GM23338 (cell line): Measurements from ENCODE around the gene FTCD. TPM values are rescaled to one million over a fixed set of nuclear protein-coding genes. Genes with fewer than 3 reads are reported as not detected.

Experiments used
- ATAC-seq: fragments of 200-7000 bp; cut with Tn5 transposase; 3 replicates; pipeline ENCODE4 v1.9.1; 2020
- DNase-seq: peaks from one replicate; pipeline ENCODE4 v3.0.0-alpha.2; 2015; ENCODE audit warnings: low spot score
- H2AFZ ChIP-seq: fragments of 200-600 bp; sonication (generic); 2 replicates; pipeline ENCODE4 v1.8.0; 2016; ENCODE audit warnings: antibody characterized with exemption, mild to moderate bottlenecking, moderate library complexity
- H3F3A ChIP-seq: fragments of 200-600 bp; sonication (generic); replicated peaks from 2 replicates; pipeline ENCODE4 v1.8.0; 2017; ENCODE audit warnings: antibody characterized with exemption, mixed run types, low read depth
- H3K27ac ChIP-seq: fragments of 200-600 bp; sonication (generic); 2 replicates; pipeline ENCODE4 v1.6.1; 2016; ENCODE audit warnings: low read depth
- H3K27me3 ChIP-seq: fragments of 200-600 bp; sonication (generic); 2 replicates; pipeline ENCODE4 v1.8.0; 2016; ENCODE audit warnings: mild to moderate bottlenecking, mixed run types, moderate library complexity; ENCODE audit not compliant: insufficient read depth
- H3K36me3 ChIP-seq: fragments of 200-600 bp; sonication (generic); 2 replicates; pipeline ENCODE4 v1.8.0; 2016; ENCODE audit warnings: mild to moderate bottlenecking; ENCODE audit not compliant: insufficient read depth
- H3K4me1 ChIP-seq: fragments of 200-600 bp; sonication (generic); 2 replicates; pipeline ENCODE4 v1.8.0; 2016; ENCODE audit warnings: mild to moderate bottlenecking, moderate library complexity; ENCODE audit not compliant: insufficient read depth
- H3K4me2 ChIP-seq: fragments of 200-600 bp; sonication (generic); 2 replicates; pipeline ENCODE4 v1.7.1; 2017; ENCODE audit warnings: mixed run types
- H3K4me3 ChIP-seq: fragments of 200-600 bp; sonication (generic); 2 replicates; pipeline ENCODE4 v1.6.1; 2016; ENCODE audit warnings: mixed run types
- H3K79me2 ChIP-seq: fragments of 200-600 bp; sonication (generic); replicated peaks from 2 replicates; pipeline ENCODE4 v1.8.0; 2017; ENCODE audit warnings: mild to moderate bottlenecking; ENCODE audit not compliant: insufficient read depth
- H3K9me2 ChIP-seq: fragments of 200-600 bp; sonication (generic); 2 replicates; pipeline ENCODE4 v1.8.0; 2017; ENCODE audit not compliant: insufficient read depth
- H4K20me1 ChIP-seq: fragments of 200-600 bp; sonication (generic); replicated peaks from 2 replicates; pipeline ENCODE4 v1.8.0; 2017; ENCODE audit warnings: mild to moderate bottlenecking; ENCODE audit not compliant: insufficient read depth
- H3K27ac Mint-ChIP-seq: 2 replicates; pipeline ENCODE4 v1.8.0; 2020; ENCODE audit warnings: inconsistent platforms, mild to moderate bottlenecking, moderate library complexity, mixed read lengths
- H3K27me3 Mint-ChIP-seq: 3 replicates; pipeline ENCODE4 v1.8.0; 2022; ENCODE audit warnings: low read depth, mild to moderate bottlenecking, moderate library complexity, mixed read lengths, inconsistent platforms; ENCODE audit not compliant: insufficient read depth, poor library complexity
- H3K36me3 Mint-ChIP-seq: 3 replicates; pipeline ENCODE4 v1.8.0; 2021; ENCODE audit warnings: low read depth, mild to moderate bottlenecking, inconsistent platforms, moderate library complexity, mixed read lengths
- H3K4me1 Mint-ChIP-seq: 3 replicates; pipeline ENCODE4 v1.8.0; 2020; ENCODE audit warnings: mild to moderate bottlenecking, inconsistent platforms, mixed read lengths
- H3K4me3 Mint-ChIP-seq: 3 replicates; pipeline ENCODE4 v1.8.0; 2021; ENCODE audit warnings: moderate library complexity, mild to moderate bottlenecking, inconsistent platforms, mixed read lengths
- H3K9me3 Mint-ChIP-seq: 3 replicates; pipeline ENCODE4 v1.8.0; 2020; ENCODE audit warnings: moderate library complexity, mild to moderate bottlenecking, inconsistent platforms, mixed read lengths
- CREB1 ChIP-seq: fragments of 250-450 bp; sonication (Bioruptor Pico); IDR thresholded peaks from 2 replicates; pipeline ENCODE4 v1.5.0; 2020; ENCODE audit warnings: low read depth, mild to moderate bottlenecking, moderate library complexity
- EZH2 ChIP-seq: fragments of 200-600 bp; sonication (generic); IDR thresholded peaks from one replicate; pipeline ENCODE4 v1.8.0; 2017; ENCODE audit warnings: antibody characterized with exemption, mild to moderate bottlenecking, low read depth; ENCODE audit not compliant: unreplicated experiment
- EZH2phosphoT487 ChIP-seq: fragments of 200-600 bp; sonication (generic); IDR thresholded peaks from one replicate; pipeline ENCODE4 v1.8.1; 2018; ENCODE audit warnings: antibody characterized with exemption; ENCODE audit not compliant: unreplicated experiment
- JUNB ChIP-seq: IDR thresholded peaks from one replicate; pipeline ENCODE4 v1.6.1; 2016; ENCODE audit warnings: antibody characterized with exemption; ENCODE audit not compliant: unreplicated experiment
- NANOG ChIP-seq: IDR thresholded peaks from 2 replicates; pipeline ENCODE4 v1.6.1; 2016; ENCODE audit warnings: antibody characterized with exemption, borderline replicate concordance
- POLR2AphosphoS5 ChIP-seq: IDR thresholded peaks from 2 replicates; pipeline ENCODE4 v1.6.1; 2016; ENCODE audit warnings: antibody characterized with exemption, low read depth
- STAT1 ChIP-seq: IDR thresholded peaks from one replicate; pipeline ENCODE4 v1.6.1; 2016; ENCODE audit warnings: antibody characterized with exemption; ENCODE audit not compliant: unreplicated experiment
- ZNF114 ChIP-seq: fragments of 250-450 bp; sonication (Bioruptor Pico); IDR thresholded peaks from 2 replicates; pipeline ENCODE4 v1.5.0; 2020; ENCODE audit warnings: mild to moderate bottlenecking, moderate library complexity
- ZNF331 ChIP-seq: fragments of 250-450 bp; sonication (Bioruptor Pico); IDR thresholded peaks from 2 replicates; pipeline ENCODE4 v1.5.0; 2020; ENCODE audit warnings: low read depth, mild to moderate bottlenecking, moderate library complexity
- polyA plus RNA-seq: library from polyadenylated mRNA; unstranded; fragments of >200 nt; fragmentation: Nextera tagmentation; extraction: Ambion mirVana; gene quantifications from 2 replicates; pipeline ENCODE4 v1.2.1, GENCODE V29; 2016
- total RNA-seq: library from RNA; depleted of rRNA; stranded (reverse); fragments of >200 nt; shearing (Covaris generic); gene quantifications from 2 replicates; pipeline ENCODE4 v1.2.3, GENCODE V29; 2014
- TF ChIP-seq, protein P1 (sequence below): IDR thresholded peaks from one replicate; pipeline ENCODE4 v1.6.1; 2018; ENCODE audit warnings: antibody characterized with exemption; ENCODE audit not compliant: unreplicated experiment
- TF ChIP-seq, protein P2 (sequence below): IDR thresholded peaks from 2 replicates; pipeline ENCODE4 v1.6.1; 2016; ENCODE audit warnings: antibody characterized with exemption
- TF ChIP-seq, protein P3 (sequence below): fragments of 250-450 bp; sonication (Bioruptor Pico); IDR thresholded peaks from 2 replicates; pipeline ENCODE4 v1.5.0; 2020; ENCODE audit warnings: mild to moderate bottlenecking, moderate library complexity
- TF ChIP-seq, protein P4 (sequence below), 2 experiments: fragments of 200-600 bp in 1 of 2; sonication (generic) in 1 of 2; conservative IDR thresholded peaks; 2 replicates each; pipeline versions ENCODE4 v1.5.1 to v1.6.1; 2016 to 2017; ENCODE audit warnings: antibody characterized with exemption in 2 of 2, low read depth in 2 of 2, mild to moderate bottlenecking in 2 of 2, moderate library complexity in 1 of 2

FTCD gene
- total and polyA plus RNA-seq, 2 experiments from 2014 or later: 0.90 to 2.3 TPM

DNA sequence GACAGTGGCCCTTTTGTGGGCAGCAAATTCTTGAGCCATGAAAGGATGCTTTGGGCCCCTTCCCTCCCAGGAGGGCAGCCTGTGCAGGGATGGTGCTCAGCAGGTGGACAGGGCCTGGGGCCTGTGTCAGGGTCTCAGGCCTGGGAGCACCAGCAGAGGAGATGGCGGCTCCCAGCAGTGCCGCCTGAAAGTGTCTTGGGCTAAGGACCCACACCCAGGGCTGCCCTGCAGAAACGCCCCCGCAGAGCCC is 23.9 kb downstream of the FTCD start:
- no peaks in the 10 kb centered on the region; the same call in 2 of the 3 replicates for H3K36me3 Mint-ChIP-seq
- peaks cover 7% of the 10 kb centered on the region for H3K4me1 Mint-ChIP-seq
- ATAC-seq (no peak), DNase-seq (no peak)
- no peak overlapping the region for H3K4me3 Mint-ChIP-seq
- H3K4me1 ChIP-seq: no peaks in the 10 kb centered on the region
- no peak overlapping the region for H3K27ac Mint-ChIP-seq
- no peak overlapping the region for H3K4me3 ChIP-seq
- no peaks in the 10 kb centered on the region for H3K36me3 ChIP-seq
- peaks cover 8% of the 10 kb centered on the region for H3K27me3 Mint-ChIP-seq
- no peaks in the 10 kb centered on the region for H3K9me2 ChIP-seq
- no peaks in the 10 kb centered on the region for H3K9me3 Mint-ChIP-seq
- no peak overlapping the region for H3K4me2 ChIP-seq
- no peak overlapping the region for H2AFZ ChIP-seq
- H3K27ac ChIP-seq: no peak overlapping the region
- TF ChIP-seq JUNB (no peak), ZNF114 (CRISPR knock-in tag) (no peak), NANOG (no peak), CREB1 (CRISPR knock-in tag) (no peak), EZH2 (no peak), STAT1 (no peak), ZNF331 (CRISPR knock-in tag) (no peak), EZH2phosphoT487 (no peak), POLR2AphosphoS5 (no peak)
- TF ChIP-seq, protein P1, sequence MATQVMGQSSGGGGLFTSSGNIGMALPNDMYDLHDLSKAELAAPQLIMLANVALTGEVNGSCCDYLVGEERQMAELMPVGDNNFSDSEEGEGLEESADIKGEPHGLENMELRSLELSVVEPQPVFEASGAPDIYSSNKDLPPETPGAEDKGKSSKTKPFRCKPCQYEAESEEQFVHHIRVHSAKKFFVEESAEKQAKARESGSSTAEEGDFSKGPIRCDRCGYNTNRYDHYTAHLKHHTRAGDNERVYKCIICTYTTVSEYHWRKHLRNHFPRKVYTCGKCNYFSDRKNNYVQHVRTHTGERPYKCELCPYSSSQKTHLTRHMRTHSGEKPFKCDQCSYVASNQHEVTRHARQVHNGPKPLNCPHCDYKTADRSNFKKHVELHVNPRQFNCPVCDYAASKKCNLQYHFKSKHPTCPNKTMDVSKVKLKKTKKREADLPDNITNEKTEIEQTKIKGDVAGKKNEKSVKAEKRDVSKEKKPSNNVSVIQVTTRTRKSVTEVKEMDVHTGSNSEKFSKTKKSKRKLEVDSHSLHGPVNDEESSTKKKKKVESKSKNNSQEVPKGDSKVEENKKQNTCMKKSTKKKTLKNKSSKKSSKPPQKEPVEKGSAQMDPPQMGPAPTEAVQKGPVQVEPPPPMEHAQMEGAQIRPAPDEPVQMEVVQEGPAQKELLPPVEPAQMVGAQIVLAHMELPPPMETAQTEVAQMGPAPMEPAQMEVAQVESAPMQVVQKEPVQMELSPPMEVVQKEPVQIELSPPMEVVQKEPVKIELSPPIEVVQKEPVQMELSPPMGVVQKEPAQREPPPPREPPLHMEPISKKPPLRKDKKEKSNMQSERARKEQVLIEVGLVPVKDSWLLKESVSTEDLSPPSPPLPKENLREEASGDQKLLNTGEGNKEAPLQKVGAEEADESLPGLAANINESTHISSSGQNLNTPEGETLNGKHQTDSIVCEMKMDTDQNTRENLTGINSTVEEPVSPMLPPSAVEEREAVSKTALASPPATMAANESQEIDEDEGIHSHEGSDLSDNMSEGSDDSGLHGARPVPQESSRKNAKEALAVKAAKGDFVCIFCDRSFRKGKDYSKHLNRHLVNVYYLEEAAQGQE: no peak
- TF ChIP-seq, protein P2, sequence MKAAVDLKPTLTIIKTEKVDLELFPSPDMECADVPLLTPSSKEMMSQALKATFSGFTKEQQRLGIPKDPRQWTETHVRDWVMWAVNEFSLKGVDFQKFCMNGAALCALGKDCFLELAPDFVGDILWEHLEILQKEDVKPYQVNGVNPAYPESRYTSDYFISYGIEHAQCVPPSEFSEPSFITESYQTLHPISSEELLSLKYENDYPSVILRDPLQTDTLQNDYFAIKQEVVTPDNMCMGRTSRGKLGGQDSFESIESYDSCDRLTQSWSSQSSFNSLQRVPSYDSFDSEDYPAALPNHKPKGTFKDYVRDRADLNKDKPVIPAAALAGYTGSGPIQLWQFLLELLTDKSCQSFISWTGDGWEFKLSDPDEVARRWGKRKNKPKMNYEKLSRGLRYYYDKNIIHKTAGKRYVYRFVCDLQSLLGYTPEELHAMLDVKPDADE: no peak
- TF ChIP-seq, protein P3, sequence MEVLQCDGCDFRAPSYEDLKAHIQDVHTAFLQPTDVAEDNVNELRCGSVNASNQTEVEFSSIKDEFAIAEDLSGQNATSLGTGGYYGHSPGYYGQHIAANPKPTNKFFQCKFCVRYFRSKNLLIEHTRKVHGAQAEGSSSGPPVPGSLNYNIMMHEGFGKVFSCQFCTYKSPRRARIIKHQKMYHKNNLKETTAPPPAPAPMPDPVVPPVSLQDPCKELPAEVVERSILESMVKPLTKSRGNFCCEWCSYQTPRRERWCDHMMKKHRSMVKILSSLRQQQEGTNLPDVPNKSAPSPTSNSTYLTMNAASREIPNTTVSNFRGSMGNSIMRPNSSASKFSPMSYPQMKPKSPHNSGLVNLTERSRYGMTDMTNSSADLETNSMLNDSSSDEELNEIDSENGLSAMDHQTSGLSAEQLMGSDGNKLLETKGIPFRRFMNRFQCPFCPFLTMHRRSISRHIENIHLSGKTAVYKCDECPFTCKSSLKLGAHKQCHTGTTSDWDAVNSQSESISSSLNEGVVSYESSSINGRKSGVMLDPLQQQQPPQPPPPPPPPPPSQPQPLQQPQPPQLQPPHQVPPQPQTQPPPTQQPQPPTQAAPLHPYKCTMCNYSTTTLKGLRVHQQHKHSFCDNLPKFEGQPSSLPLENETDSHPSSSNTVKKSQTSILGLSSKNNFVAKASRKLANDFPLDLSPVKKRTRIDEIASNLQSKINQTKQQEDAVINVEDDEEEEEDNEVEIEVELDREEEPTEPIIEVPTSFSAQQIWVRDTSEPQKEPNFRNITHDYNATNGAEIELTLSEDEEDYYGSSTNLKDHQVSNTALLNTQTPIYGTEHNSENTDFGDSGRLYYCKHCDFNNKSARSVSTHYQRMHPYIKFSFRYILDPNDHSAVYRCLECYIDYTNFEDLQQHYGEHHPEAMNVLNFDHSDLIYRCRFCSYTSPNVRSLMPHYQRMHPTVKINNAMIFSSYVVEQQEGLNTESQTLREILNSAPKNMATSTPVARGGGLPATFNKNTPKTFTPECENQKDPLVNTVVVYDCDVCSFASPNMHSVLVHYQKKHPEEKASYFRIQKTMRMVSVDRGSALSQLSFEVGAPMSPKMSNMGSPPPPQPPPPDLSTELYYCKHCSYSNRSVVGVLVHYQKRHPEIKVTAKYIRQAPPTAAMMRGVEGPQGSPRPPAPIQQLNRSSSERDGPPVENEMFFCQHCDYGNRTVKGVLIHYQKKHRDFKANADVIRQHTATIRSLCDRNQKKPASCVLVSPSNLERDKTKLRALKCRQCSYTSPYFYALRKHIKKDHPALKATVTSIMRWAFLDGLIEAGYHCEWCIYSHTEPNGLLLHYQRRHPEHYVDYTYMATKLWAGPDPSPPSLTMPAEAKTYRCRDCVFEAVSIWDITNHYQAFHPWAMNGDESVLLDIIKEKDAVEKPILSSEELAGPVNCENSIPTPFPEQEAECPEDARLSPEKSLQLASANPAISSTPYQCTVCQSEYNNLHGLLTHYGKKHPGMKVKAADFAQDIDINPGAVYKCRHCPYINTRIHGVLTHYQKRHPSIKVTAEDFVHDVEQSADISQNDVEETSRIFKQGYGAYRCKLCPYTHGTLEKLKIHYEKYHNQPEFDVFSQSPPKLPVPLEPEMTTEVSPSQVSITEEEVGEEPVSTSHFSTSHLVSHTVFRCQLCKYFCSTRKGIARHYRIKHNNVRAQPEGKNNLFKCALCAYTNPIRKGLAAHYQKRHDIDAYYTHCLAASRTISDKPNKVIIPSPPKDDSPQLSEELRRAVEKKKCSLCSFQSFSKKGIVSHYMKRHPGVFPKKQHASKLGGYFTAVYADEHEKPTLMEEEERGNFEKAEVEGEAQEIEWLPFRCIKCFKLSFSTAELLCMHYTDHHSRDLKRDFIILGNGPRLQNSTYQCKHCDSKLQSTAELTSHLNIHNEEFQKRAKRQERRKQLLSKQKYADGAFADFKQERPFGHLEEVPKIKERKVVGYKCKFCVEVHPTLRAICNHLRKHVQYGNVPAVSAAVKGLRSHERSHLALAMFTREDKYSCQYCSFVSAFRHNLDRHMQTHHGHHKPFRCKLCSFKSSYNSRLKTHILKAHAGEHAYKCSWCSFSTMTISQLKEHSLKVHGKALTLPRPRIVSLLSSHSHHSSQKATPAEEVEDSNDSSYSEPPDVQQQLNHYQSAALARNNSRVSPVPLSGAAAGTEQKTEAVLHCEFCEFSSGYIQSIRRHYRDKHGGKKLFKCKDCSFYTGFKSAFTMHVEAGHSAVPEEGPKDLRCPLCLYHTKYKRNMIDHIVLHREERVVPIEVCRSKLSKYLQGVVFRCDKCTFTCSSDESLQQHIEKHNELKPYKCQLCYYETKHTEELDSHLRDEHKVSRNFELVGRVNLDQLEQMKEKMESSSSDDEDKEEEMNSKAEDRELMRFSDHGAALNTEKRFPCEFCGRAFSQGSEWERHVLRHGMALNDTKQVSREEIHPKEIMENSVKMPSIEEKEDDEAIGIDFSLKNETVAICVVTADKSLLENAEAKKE: no peak
- TF ChIP-seq, protein P4, sequence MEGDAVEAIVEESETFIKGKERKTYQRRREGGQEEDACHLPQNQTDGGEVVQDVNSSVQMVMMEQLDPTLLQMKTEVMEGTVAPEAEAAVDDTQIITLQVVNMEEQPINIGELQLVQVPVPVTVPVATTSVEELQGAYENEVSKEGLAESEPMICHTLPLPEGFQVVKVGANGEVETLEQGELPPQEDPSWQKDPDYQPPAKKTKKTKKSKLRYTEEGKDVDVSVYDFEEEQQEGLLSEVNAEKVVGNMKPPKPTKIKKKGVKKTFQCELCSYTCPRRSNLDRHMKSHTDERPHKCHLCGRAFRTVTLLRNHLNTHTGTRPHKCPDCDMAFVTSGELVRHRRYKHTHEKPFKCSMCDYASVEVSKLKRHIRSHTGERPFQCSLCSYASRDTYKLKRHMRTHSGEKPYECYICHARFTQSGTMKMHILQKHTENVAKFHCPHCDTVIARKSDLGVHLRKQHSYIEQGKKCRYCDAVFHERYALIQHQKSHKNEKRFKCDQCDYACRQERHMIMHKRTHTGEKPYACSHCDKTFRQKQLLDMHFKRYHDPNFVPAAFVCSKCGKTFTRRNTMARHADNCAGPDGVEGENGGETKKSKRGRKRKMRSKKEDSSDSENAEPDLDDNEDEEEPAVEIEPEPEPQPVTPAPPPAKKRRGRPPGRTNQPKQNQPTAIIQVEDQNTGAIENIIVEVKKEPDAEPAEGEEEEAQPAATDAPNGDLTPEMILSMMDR (conservative IDR thresholded peaks at IDR 0.05; ENCODE audit: low read depth in 2 of 2): no peak
- no peaks in the 10 kb centered on the region for H3K27me3 ChIP-seq
- no peaks in the 10 kb centered on the region for H3F3A ChIP-seq
- no peaks in the 10 kb centered on the region for H4K20me1 ChIP-seq
- H3K79me2 ChIP-seq: no peaks in the 10 kb centered on the region
